Measurements from ENCODE around the gene RYR2. TPM values are rescaled to one million over a fixed set of nuclear protein-coding genes. Genes with fewer than 3 reads are reported as not detected.

Gene RYR2
- polyA plus RNA-seq, 1 of the 3 experiments (the other 2 are of a cell fraction), result under 0.01 TPM

DNA sequence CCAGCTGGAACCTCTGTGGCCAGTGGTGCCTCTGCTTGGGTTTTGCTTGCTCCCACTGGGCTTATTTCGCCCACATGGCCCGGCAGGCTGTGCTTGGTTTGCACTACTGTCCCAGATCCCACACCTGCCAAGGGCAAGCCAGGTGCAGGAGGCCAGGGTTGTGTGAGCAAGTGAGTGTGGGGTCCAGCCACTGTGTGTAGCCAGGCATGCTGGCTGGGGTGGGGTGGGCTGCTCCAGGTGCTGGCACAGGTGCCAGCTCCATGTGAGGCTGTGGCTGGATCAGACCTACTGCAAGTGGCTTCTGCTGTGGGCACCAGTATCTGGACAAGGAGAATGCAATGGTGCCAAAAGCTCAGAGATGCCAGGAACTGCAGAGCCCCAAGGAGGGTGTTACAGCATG, 28.5 kb downstream of the RYR2 start (continued):
- no peak for TF ChIP-seq CTCF (IDR thresholded peaks at IDR 0.05)
- no peak for TF ChIP-seq TAF1 (IDR thresholded peaks at IDR 0.05; ENCODE audit: borderline replicate concordance, low read depth, low read length)
- TF ChIP-seq MEF2A (IDR thresholded peaks at IDR 0.05; ENCODE audit: borderline replicate concordance, low read depth), result no peak
- no peak for TF ChIP-seq NFIC (IDR thresholded peaks at IDR 0.05; ENCODE audit: borderline replicate concordance)
- TF ChIP-seq TCF12 (IDR thresholded peaks at IDR 0.05), result no peak
- TF ChIP-seq EZH2phosphoT487 (IDR thresholded peaks at IDR 0.05; ENCODE audit: borderline replicate concordance, low read depth), result no peak
- no peak for TF ChIP-seq SIN3A (IDR thresholded peaks at IDR 0.05; ENCODE audit: borderline replicate concordance, low read depth, low read length)

GRCh38 chr1:237071641-237072420, 29.8 kb downstream of the RYR2 start:
- ChIA-PET CTCF (no interaction called here), POLR2A (no interaction called here)
- Histone ChIP-seq H3K27me3 (ENCODE audit: insufficient read depth) (no peaks in the 10 kb centered on the region), H3F3A (replicated peaks; ENCODE audit: insufficient read depth) (no peaks in the 10 kb centered on the region), H3K4me2 (no peak overlapping the region), H3K79me2 (ENCODE audit: insufficient read depth) (no peaks in the 10 kb centered on the region), H3K36me3 (replicated peaks in 1 of 2; ENCODE audit: control insufficient read depth in 1 of 2, insufficient read depth in 2 of 2, low read length in 1 of 2) (no peaks in the 10 kb centered on the region), H4K20me1 (ENCODE audit: insufficient read depth) (no peaks in the 10 kb centered on the region), H3K9ac (no peak overlapping the region), H2AFZ (ENCODE audit: low read depth) (no peak overlapping the region), H3K9me2 (no peaks in the 10 kb centered on the region), H3K4me1 (ENCODE audit: control insufficient read depth in 1 of 2, insufficient read depth in 2 of 2, low read depth in 1 of 2, low read length in 1 of 2) (no peaks in the 10 kb centered on the region; a peak in 1 of 4 replicates), H3K9me3 (0 out of 2 replicates have a peak, but pooled peaks cover 4% of the 10 kb centered on the region), H3K27ac (ENCODE audit: low read depth in 2 of 2, low read length in 1 of 2) (no peak overlapping the region), H3K4me3 (ENCODE audit: low read depth in 2 of 2, low read length in 1 of 2) (no peak overlapping the region)
- TF ChIP-seq TAF1 (IDR thresholded peaks at IDR 0.05; ENCODE audit: borderline replicate concordance, low read depth, low read length) (no peak), CHD2 (IDR thresholded peaks at IDR 0.05; ENCODE audit: low read length, partially characterized antibody) (no peak), JUND (IDR thresholded peaks at IDR 0.05) (no peak), RCOR1 (IDR thresholded peaks at IDR 0.05; ENCODE audit: low read length) (no peak), REST (IDR thresholded peaks at IDR 0.05; ENCODE audit: low read depth, low read length) (no peak), RAD21 (IDR thresholded peaks at IDR 0.05; ENCODE audit: low read length) (no peak), RFX5 (IDR thresholded peaks at IDR 0.05; ENCODE audit: low read length) (no peak), GATA2 (CRISPR knock-in tag; IDR thresholded peaks at IDR 0.05) (no peak), FOXM1 (IDR thresholded peaks at IDR 0.05; ENCODE audit: low read depth) (no peak), NFIC (IDR thresholded peaks at IDR 0.05; ENCODE audit: borderline replicate concordance) (no peak), MEF2A (IDR thresholded peaks at IDR 0.05; ENCODE audit: borderline replicate concordance, low read depth) (no peak)
- WGBS (ENCODE audit: low lambda C conversion rate), result 69% methylated on average over 11 of the region's 25 CpGs
- no peak for DNase-seq

Data from SK-N-SH (cell line).